CD14-positive monocyte (primary cell): Measurements from ENCODE around the gene AMZ1. TPM values are rescaled to one million over a fixed set of nuclear protein-coding genes. Genes with fewer than 3 reads are reported as not detected.

Experiments used
- DNase-seq, 3 donors: peaks; one replicate each; pipeline ENCODE4 v3.0.0-alpha.2; 2011 to 2022
- H2AFZ ChIP-seq: 2 replicates; pipeline ENCODE4 v1.6.0; 2012; ENCODE audit warnings: mild to moderate bottlenecking, low read depth, low read length, inconsistent platforms; ENCODE audit not compliant: insufficient read depth, poor library complexity, severe bottlenecking
- H3K27ac ChIP-seq, 2 donors: 1 replicate in 1 of 2; 2 replicates in 1 of 2; pipeline ENCODE4 v1.5.1; 2012 to 2013; ENCODE audit warnings: low read length in 2 of 2, control low read depth in 1 of 2, inconsistent platforms in 1 of 2, low read depth in 1 of 2, mild to moderate bottlenecking in 1 of 2
- H3K27me3 ChIP-seq, 2 donors: one replicate each; pipeline versions ENCODE4 v1.6.0 to v1.6.1; 2011 to 2013; ENCODE audit warnings: low read length in 2 of 2; ENCODE audit not compliant: control insufficient read depth in 2 of 2, insufficient read depth in 2 of 2
- H3K36me3 ChIP-seq, 2 donors: replicated peaks in 1 of 2; 1 replicate in 1 of 2; 2 replicates in 1 of 2; pipeline versions ENCODE4 v1.5.1 to v1.6.1; 2012 to 2013; ENCODE audit warnings: low read length in 2 of 2, control low read depth in 1 of 2, inconsistent platforms in 1 of 2, mild to moderate bottlenecking in 1 of 2; ENCODE audit not compliant: insufficient read depth in 2 of 2, control insufficient read depth in 1 of 2
- H3K4me1 ChIP-seq, 2 donors: 1 replicate in 1 of 2; 2 replicates in 1 of 2; pipeline versions ENCODE4 v1.5.1 to v1.6.1; 2012 to 2013; ENCODE audit warnings: low read length in 2 of 2, control low read depth in 1 of 2, inconsistent platforms in 1 of 2, mild to moderate bottlenecking in 1 of 2, moderate library complexity in 1 of 2; ENCODE audit not compliant: insufficient read depth in 2 of 2, control insufficient read depth in 1 of 2
- H3K4me2 ChIP-seq: replicated peaks from 2 replicates; pipeline ENCODE3; 2012; ENCODE audit warnings: low read length, moderate library complexity, mild to moderate bottlenecking; ENCODE audit not compliant: poor library complexity, severe bottlenecking; ENCODE audit errors: extremely low read depth
- H3K4me3 ChIP-seq, 3 experiments: fragments of 200-600 bp in 1 of 3; sonication (generic) in 1 of 3; replicated peaks in 1 of 3; 1 replicate in 2 of 3; 2 replicates in 1 of 3; pipeline ENCODE4 v1.5.1; 2011 to 2013; ENCODE audit warnings: low read length in 3 of 3, mild to moderate bottlenecking in 3 of 3, control low read depth in 2 of 3, low read depth in 2 of 3, inconsistent platforms in 1 of 3, moderate library complexity in 1 of 3
- H3K79me2 ChIP-seq: 2 replicates; pipeline ENCODE4 v1.6.0; 2012; ENCODE audit warnings: mild to moderate bottlenecking, control low read depth, inconsistent platforms, low read length, moderate library complexity; ENCODE audit not compliant: insufficient read depth
- H3K9ac ChIP-seq: 2 replicates; pipeline ENCODE4 v1.6.0; 2017; ENCODE audit warnings: low read length, mild to moderate bottlenecking; ENCODE audit not compliant: insufficient read depth, poor library complexity, severe bottlenecking
- H3K9me3 ChIP-seq, 2 donors: replicated peaks in 1 of 2; 1 replicate in 1 of 2; 2 replicates in 1 of 2; pipeline versions ENCODE4 v1.5.1 to v1.6.1; 2012 to 2013; ENCODE audit warnings: low read length in 2 of 2, control low read depth in 1 of 2; ENCODE audit not compliant: control insufficient read depth in 1 of 2, insufficient read depth in 1 of 2
- H4K20me1 ChIP-seq: 2 replicates; pipeline ENCODE4 v1.6.0; 2012; ENCODE audit warnings: mild to moderate bottlenecking, low read length, control low read depth, moderate library complexity; ENCODE audit not compliant: insufficient read depth
- H3K27ac Mint-ChIP-seq, 7 donors: one replicate each; pipeline ENCODE4 v1.8.0; 2020; ENCODE audit warnings: mild to moderate bottlenecking in 7 of 7, mixed read lengths in 7 of 7, moderate library complexity in 6 of 7, inconsistent platforms in 2 of 7
- H3K27me3 Mint-ChIP-seq, 3 donors: one replicate each; pipeline ENCODE4 v1.8.0; 2021 to 2022; ENCODE audit warnings: low read depth in 3 of 3, mild to moderate bottlenecking in 3 of 3, mixed read lengths in 3 of 3, moderate library complexity in 3 of 3, inconsistent platforms in 1 of 3
- H3K36me3 Mint-ChIP-seq, 2 donors: one replicate each; pipeline ENCODE4 v1.8.0; 2020; ENCODE audit warnings: mixed read lengths in 2 of 2, inconsistent platforms in 1 of 2, mild to moderate bottlenecking in 1 of 2
- H3K4me1 Mint-ChIP-seq: one replicate; pipeline ENCODE4 v1.8.0; 2020; ENCODE audit warnings: mild to moderate bottlenecking, mixed read lengths
- H3K4me3 Mint-ChIP-seq, 2 donors: one replicate each; pipeline ENCODE4 v1.8.0; 2020; ENCODE audit warnings: mild to moderate bottlenecking in 2 of 2, mixed read lengths in 2 of 2, moderate library complexity in 1 of 2
- H3K9me3 Mint-ChIP-seq, 7 donors: one replicate each; pipeline ENCODE4 v1.8.0; 2020 to 2022; ENCODE audit warnings: mixed read lengths in 7 of 7, mild to moderate bottlenecking in 6 of 7, moderate library complexity in 6 of 7, inconsistent platforms in 2 of 7
- whole genome bisulfite sequencing: methylation state at CpG from one replicate; pipeline ENCODE4 v1.1.5; 2013; ENCODE audit warnings: missing lambda C conversion rate; ENCODE audit not compliant: insufficient coverage; 5-methylcytosine and 5-hydroxymethylcytosine counted together
- intact Hi-C, 2 donors: fragments of 100-400 bp; cut with micrococcal nuclease; formaldehyde crosslinking; loops; one replicate each; pipeline versions ENCODE4 v1.15.0 to v1.15.1; 2023
- polyA plus RNA-seq, 3 donors: library from polyadenylated mRNA; depleted of rRNA in 1 of 3; unstranded in 2 of 3; stranded (reverse) in 1 of 3; fragments of 300-500 nt in 2 of 3; fragments of >200 nt in 1 of 3; fragmentation: Illumina TruSeq in 2 of 3; gene quantifications; 1 replicate in 2 of 3; 2 replicates in 1 of 3; pipeline ENCODE4 v1.2.3, GENCODE V29; 2012 to 2021
- TF ChIP-seq, protein P1 (sequence below): fragments of 200-600 bp; IDR thresholded peaks from one replicate; pipeline ENCODE4 v1.8.0; 2022; ENCODE audit warnings: antibody characterized with exemption, mild to moderate bottlenecking

AMZ1 gene
- polyA plus RNA-seq, 3 donors = 0.09 to 0.25 (median 0.14) TPM

DNA sequence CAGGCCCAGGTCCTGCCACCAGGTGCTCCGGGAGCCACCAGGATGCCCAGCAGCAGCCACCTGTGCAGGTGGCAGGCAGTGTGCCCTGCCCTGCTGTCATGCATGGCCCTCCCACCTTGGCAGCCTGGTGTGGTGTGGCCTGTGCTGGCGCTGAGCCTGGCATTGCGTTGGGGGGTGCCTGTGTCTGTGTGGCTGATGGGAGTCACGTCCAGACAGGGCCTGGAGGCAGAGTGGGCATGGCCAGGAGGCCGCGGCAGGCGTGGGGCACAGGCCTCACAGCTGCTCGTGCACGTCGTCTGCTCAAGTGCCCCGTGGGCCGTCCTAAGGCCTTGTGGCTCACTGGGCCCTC lies 47.5 kb upstream of the AMZ1 start:
- Histone ChIP-seq H3K27ac (peak overlapping the region in 1 of 2 donors; percentile 63), H3K9me3 (no peaks in the 10 kb centered on the region), H3K4me1 (peaks cover 91 to 92% of the 10 kb centered on the region in 2 donors), H4K20me1 (peaks cover 68% of the 10 kb centered on the region), H3K79me2 (peaks cover 98% of the 10 kb centered on the region), H3K36me3 (peaks cover 3 to 9% of the 10 kb centered on the region in 2 donors), H2AFZ (no peak overlapping the region), H3K4me3 (peak overlapping the region in 1 of 3 experiments; percentile 40), H3K4me2 (peak overlapping the region; percentile 63), H3K9ac (no peak overlapping the region), H3K27me3 (no peaks in the 10 kb centered on the region)
- peaks cover 79% of the 10 kb centered on the region for H3K4me1 Mint-ChIP-seq
- peaks cover 0 to 2% (median 0%) of the 10 kb centered on the region in 7 donors for H3K9me3 Mint-ChIP-seq
- TF ChIP-seq, protein P1, sequence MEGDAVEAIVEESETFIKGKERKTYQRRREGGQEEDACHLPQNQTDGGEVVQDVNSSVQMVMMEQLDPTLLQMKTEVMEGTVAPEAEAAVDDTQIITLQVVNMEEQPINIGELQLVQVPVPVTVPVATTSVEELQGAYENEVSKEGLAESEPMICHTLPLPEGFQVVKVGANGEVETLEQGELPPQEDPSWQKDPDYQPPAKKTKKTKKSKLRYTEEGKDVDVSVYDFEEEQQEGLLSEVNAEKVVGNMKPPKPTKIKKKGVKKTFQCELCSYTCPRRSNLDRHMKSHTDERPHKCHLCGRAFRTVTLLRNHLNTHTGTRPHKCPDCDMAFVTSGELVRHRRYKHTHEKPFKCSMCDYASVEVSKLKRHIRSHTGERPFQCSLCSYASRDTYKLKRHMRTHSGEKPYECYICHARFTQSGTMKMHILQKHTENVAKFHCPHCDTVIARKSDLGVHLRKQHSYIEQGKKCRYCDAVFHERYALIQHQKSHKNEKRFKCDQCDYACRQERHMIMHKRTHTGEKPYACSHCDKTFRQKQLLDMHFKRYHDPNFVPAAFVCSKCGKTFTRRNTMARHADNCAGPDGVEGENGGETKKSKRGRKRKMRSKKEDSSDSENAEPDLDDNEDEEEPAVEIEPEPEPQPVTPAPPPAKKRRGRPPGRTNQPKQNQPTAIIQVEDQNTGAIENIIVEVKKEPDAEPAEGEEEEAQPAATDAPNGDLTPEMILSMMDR = no peak
- peaks cover 24 to 39% of the 10 kb centered on the region in 2 donors for H3K36me3 Mint-ChIP-seq
- intact Hi-C loops = loop anchor here in 1 of 2 donors (5.0 kb wide), 1 partner anchor 33 kb away; no protein-coding TSS in a partner anchor
- H3K4me3 Mint-ChIP-seq = no peak overlapping the region
- H3K27me3 Mint-ChIP-seq = peaks cover 0 to 4% (median 0%) of the 10 kb centered on the region in 3 donors
- DNase-seq = no peak
- WGBS = 82% methylated on average over 12 of the region's 12 CpGs
- peak overlapping the region in 5 of 7 donors; percentile 80 to 87 (median 86) for H3K27ac Mint-ChIP-seq

DNA sequence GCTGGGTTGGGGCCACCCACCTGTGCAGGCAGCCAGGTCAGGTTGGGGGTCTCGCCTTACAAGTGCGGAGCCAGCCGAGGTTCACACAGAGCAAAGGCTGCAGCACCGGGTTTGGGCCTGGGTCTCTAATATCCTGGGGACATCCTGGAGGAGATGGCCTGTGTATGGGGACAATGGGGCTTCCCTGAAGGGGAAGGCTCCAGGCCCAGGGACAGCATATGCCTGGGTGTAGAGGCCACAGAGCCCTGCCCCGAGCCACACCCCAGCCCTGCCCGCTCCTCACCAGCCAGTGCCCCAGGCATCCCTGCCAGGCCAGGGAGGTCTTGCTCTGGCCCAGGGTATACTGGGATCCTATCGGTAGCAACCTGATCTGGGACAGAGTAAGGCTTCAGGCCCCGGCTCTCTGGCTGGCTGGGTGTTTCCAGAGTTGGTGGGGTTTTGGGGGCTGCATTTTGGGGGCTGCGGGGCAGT lies 47.1 kb upstream of the AMZ1 start:
- Histone ChIP-seq H4K20me1 (peaks cover 68% of the 10 kb centered on the region), H3K4me1 (peaks cover 91 to 92% of the 10 kb centered on the region in 2 donors), H2AFZ (no peak overlapping the region), H3K27ac (peak overlapping the region; percentile 63 to 71), H3K9ac (peak overlapping the region; percentile 15), H3K36me3 (peaks cover 3 to 8% of the 10 kb centered on the region in 2 donors), H3K79me2 (peaks cover 98% of the 10 kb centered on the region), H3K27me3 (no peaks in the 10 kb centered on the region), H3K4me2 (peak overlapping the region; percentile 63), H3K9me3 (no peaks in the 10 kb centered on the region), H3K4me3 (peak overlapping the region in 1 of 3 experiments; percentile 40)
- Mint-ChIP-seq H3K4me1 (peaks cover 79% of the 10 kb centered on the region), H3K4me3 (peak overlapping the region; percentile 64 to 67), H3K36me3 (peaks cover 20 to 38% of the 10 kb centered on the region in 2 donors), H3K27ac (peak overlapping the region; percentile 80 to 93 (median 86)), H3K9me3 (peaks cover 0 to 2% (median 0%) of the 10 kb centered on the region in 7 donors), H3K27me3 (peaks cover 0 to 2% (median 0%) of the 10 kb centered on the region in 3 donors)
- DNase-seq = no peak
- intact Hi-C loops = loop anchor here in 1 of 2 donors (5.0 kb wide), 1 partner anchor 34 kb away; no protein-coding TSS in a partner anchor
- 79% methylated on average over 6 of the region's 9 CpGs for WGBS
- TF ChIP-seq, protein P1 = no peak
